Heart right ventricle (tissue), 16 donors: ENCODE measurements around the gene SLC2A13. TPM values are rescaled to one million over a fixed set of nuclear protein-coding genes. Genes with fewer than 3 reads are reported as not detected.
A peak's percentile ranks its signal among the peaks of the same experiment; 100 is the strongest.

ENCODE experiments used
- ATAC-seq, 8 donors: fragments of 200-7000 bp; cut with Tn5 transposase; one replicate each; pipeline ENCODE4 v1.9.1; 2020; ENCODE audit warnings: mild to moderate bottlenecking in 8 of 8, moderate library complexity in 8 of 8, moderate number of reproducible peaks in 1 of 8
- DNase-seq, 2 donors: peaks; one replicate each; pipeline ENCODE4 v3.0.0-alpha.2; 2020
- H3K27ac ChIP-seq, 10 donors: fragments of 200-600 bp; sonication (generic) in 2 of 10; one replicate each; pipeline versions ENCODE4 v1.5.0 to v1.8.0; 2020 to 2022; ENCODE audit warnings: mild to moderate bottlenecking in 3 of 10
- H3K27me3 ChIP-seq, 7 donors: fragments of 200-600 bp; one replicate each; pipeline ENCODE4 v1.8.0; 2021 to 2022; ENCODE audit warnings: mild to moderate bottlenecking in 2 of 7
- H3K36me3 ChIP-seq, 9 donors: fragments of 200-600 bp; sonication (generic) in 1 of 9; one replicate each; pipeline versions ENCODE4 v1.5.0 to v1.8.0; 2020 to 2022; ENCODE audit warnings: mild to moderate bottlenecking in 2 of 9
- H3K4me1 ChIP-seq, 9 donors: fragments of 200-600 bp; sonication (generic) in 1 of 9; one replicate each; pipeline versions ENCODE4 v1.5.0 to v1.8.0; 2020 to 2022; ENCODE audit warnings: mild to moderate bottlenecking in 4 of 9
- H3K4me3 ChIP-seq, 10 donors: fragments of 200-600 bp; sonication (generic) in 2 of 10; one replicate each; pipeline versions ENCODE4 v1.5.0 to v1.8.0; 2020 to 2022; ENCODE audit warnings: mild to moderate bottlenecking in 7 of 10, moderate library complexity in 2 of 10
- H3K9me3 ChIP-seq, 11 donors: fragments of 200-600 bp in 10 of 11; sonication (generic) in 2 of 11; one replicate each; pipeline versions ENCODE4 v1.5.0 to v1.8.0; 2013 to 2022; ENCODE audit warnings: mild to moderate bottlenecking in 2 of 11, control low read depth in 1 of 11, moderate library complexity in 1 of 11
- WGBS, 2 donors: extraction: QIAGEN DNeasy Blood & Tissue Kit; methylation state at CpG; one replicate each; pipeline ENCODE4 v1.1.7; 2013; ENCODE audit warnings: inconsistent platforms in 1 of 2; 5-methylcytosine and 5-hydroxymethylcytosine counted together
- intact Hi-C, 10 donors: fragments of 100-400 bp; cut with DNase I; formaldehyde crosslinking; loops; one replicate each; pipeline versions ENCODE4 v1.11.1 to v1.14.2; 2022
- polyA plus RNA-seq, 2 donors: library from polyadenylated mRNA; stranded (reverse); fragments of 200-250 nt; gene quantifications; one replicate each; pipeline ENCODE4 v1.2.3, GENCODE V29; 2013
- total RNA-seq, 10 donors: library from RNA; stranded (reverse); fragmentation: NEBNext Ultra II Directional in 3 of 10; extraction: Animal tissue kit (Norgen Biotek cat#: 25700) in 3 of 10; gene quantifications; one replicate each; pipeline versions ENCODE4 v1.2.1 to v1.2.4, GENCODE V29; 2021 to 2023
- TF ChIP-seq, protein P1 (sequence below), 9 donors: fragments of 200-600 bp; sonication (generic) in 2 of 9; IDR thresholded peaks; one replicate each; pipeline versions ENCODE4 v1.5.0 to v1.8.0; 2021 to 2022; ENCODE audit warnings: antibody characterized with exemption in 9 of 9, mild to moderate bottlenecking in 5 of 9, moderate library complexity in 1 of 9
- donor health status: Arrhythmogenic right ventricular cardiomyopathy.
- donor health status: ischemic (EF 13 %, LVEDD 7.1; RV severe dilation, severe dysfunction).
- donor health status: healthy with polysubstance abuse.
- donor health status: DM: no; HTN: yes; CAD: no.
- donor health status: DM: no; HTN: no; CAD: no.
- donor health status: ischemic (EF 25% LVEDD 6.9; RV normal size, moderate dysfunction).
- donor health status: ischemic (EF 25% LVEDD 5.7; RV mildly dilated, moderate dysfunction).
- donor health status: healthy.
- donor health status: DM: yes; HTN: yes; CAD: no.
- donor health status: Ischemic cardiomyopathy.
- donor health status: ischemic (EF 35%, LVEDD 5.7; RV mildly dilated, moderate dysfunction).
- donor health status: nonischemic (EF 11% LVEDD 7.7; RV severe dilation, severe dysfunction).
- donor health status: DM: yes; HTN: yes; CAD: no.
- donor health status: PGD.
- donor health status: ischemic (EF 29% LVEDD 5.4; RV normal size, mild dysfunction).
- donor health status: nonischemic (EF 23%, LVEDD 6.1; RV moderate dilation, normal function).

Gene SLC2A13
- total and polyA plus RNA-seq, 12 donors = 2.6 to 14.2 (median 9.8) TPM

DNA sequence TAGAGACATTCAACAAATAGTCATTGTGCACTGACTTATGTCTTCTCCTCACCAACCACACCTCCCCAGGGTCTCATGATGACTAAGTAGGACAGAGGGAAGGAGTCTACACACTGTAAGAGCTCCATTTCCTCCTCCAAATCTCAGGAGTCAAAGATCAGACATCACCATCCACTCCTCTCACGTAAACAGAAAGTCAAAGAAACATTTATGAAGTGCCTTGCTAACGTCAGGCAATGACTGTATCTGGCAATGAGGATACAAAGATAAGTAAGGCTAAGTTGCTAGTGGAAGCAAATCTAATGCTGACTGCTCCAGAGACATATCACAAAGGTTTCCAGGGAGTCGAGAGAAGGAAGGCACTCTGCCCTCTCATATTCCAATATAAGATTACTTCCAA is 88.9 kb downstream of the SLC2A13 start:
- Histone ChIP-seq H3K4me3 (no peak overlapping the region), H3K27me3 (no peaks in the 10 kb centered on the region), H3K27ac (peak overlapping the region in 3 of 10 donors; percentile 1 to 21 (median 16)), H3K36me3 (no peaks in the 10 kb centered on the region), H3K9me3 (no peaks in the 10 kb centered on the region), H3K4me1 (peaks cover 5 to 25% (median 16%) of the 10 kb centered on the region in 9 donors)
- peak in 1 of 2 donors; percentile 14 for DNase-seq
- ATAC-seq = peak in 6 of 8 donors; percentile 54 to 95 (median 76)
- TF ChIP-seq, protein P1, sequence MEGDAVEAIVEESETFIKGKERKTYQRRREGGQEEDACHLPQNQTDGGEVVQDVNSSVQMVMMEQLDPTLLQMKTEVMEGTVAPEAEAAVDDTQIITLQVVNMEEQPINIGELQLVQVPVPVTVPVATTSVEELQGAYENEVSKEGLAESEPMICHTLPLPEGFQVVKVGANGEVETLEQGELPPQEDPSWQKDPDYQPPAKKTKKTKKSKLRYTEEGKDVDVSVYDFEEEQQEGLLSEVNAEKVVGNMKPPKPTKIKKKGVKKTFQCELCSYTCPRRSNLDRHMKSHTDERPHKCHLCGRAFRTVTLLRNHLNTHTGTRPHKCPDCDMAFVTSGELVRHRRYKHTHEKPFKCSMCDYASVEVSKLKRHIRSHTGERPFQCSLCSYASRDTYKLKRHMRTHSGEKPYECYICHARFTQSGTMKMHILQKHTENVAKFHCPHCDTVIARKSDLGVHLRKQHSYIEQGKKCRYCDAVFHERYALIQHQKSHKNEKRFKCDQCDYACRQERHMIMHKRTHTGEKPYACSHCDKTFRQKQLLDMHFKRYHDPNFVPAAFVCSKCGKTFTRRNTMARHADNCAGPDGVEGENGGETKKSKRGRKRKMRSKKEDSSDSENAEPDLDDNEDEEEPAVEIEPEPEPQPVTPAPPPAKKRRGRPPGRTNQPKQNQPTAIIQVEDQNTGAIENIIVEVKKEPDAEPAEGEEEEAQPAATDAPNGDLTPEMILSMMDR (IDR thresholded peaks at IDR 0.05) = no peak
- intact Hi-C loops = loop anchor here in 2 of 10 donors (10.0 kb wide), 2 partner anchors 88 to 208 kb away; partner anchors contain the start of genes LRRK2 (in 1 of the 2) and SLC2A13 (in 1 of the 2)
- 33 to 43% methylated on average over 3 of the region's 3 CpGs for WGBS, 2 donors

DNA sequence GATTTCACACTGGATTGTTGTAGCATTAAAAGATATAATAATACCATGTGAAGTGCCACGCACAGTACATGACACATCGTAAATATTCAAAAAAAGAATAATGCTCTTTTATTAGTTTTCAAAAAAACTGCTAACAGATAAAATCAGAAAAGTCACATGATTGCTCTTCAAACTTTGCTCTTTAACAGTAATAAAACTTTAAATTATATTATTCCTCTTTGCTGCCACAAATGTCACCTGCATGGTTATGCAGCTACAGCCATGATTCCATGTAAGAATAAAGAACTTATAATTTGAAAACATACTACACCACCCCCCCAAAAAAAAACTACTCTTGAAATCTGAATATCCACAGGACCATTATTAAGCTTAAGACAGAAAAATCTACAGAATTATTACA is 90.0 kb downstream of the SLC2A13 start:
- no peak for ATAC-seq
- no peak overlapping the region for H3K27ac ChIP-seq
- intact Hi-C loops = loop anchor here in 2 of 10 donors (10.0 kb wide), 2 partner anchors 89 to 209 kb away; partner anchors contain the start of genes LRRK2 (in 1 of the 2) and SLC2A13 (in 1 of the 2)

DNA sequence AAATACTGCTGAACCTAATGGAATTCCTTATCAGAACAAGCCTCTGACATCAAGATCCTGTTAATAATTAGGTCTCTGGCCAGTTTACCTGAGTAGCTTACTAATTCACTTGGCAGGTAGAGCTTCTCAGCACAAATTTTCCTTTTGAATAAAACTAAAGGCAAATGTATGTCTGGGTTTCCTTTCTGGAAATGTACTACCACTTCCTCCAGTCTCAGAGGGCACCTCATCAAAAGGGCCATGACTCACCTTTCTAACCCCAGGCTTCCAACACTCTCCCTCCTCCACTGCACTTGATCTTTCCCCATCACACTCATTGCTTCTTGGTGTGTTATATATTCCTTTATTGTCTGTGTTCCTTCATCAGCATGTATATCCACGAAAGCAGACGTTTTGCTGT is 90.5 kb downstream of the SLC2A13 start:
- ATAC-seq (no peak), DNase-seq (no peak)
- TF ChIP-seq, protein P1 (IDR thresholded peaks at IDR 0.05) = no peak
- H3K36me3 ChIP-seq = no peaks in the 10 kb centered on the region
- no peak overlapping the region for H3K4me3 ChIP-seq
- H3K9me3 ChIP-seq = no peaks in the 10 kb centered on the region
- intact Hi-C loops = loop anchor here in 2 of 10 donors (10.0 kb wide), 2 partner anchors 89 to 209 kb away; partner anchors contain the start of genes LRRK2 (in 1 of the 2) and SLC2A13 (in 1 of the 2)
- peaks cover 7 to 32% (median 23%) of the 10 kb centered on the region in 9 donors for H3K4me1 ChIP-seq
- WGBS, 2 donors = 96 to 98% methylated on average over 2 of the region's 2 CpGs
- H3K27ac ChIP-seq = no peak overlapping the region
- no peaks in the 10 kb centered on the region for H3K27me3 ChIP-seq

More for the DNA sequence above, 90.0 kb downstream of the SLC2A13 start:
- Histone ChIP-seq H3K9me3 (no peaks in the 10 kb centered on the region), H3K4me3 (no peak overlapping the region), H3K4me1 (peaks cover 7 to 32% (median 23%) of the 10 kb centered on the region in 9 donors), H3K36me3 (no peaks in the 10 kb centered on the region), H3K27me3 (no peaks in the 10 kb centered on the region)
- WGBS, 2 donors = 97 to 98% methylated on average over 2 of the region's 2 CpGs
- TF ChIP-seq, protein P1 (IDR thresholded peaks at IDR 0.05) = no peak
- no peak for DNase-seq

GRCh38 chr12:40013847-40014246 is 92.0 kb downstream of the SLC2A13 start:
- Histone ChIP-seq H3K4me1 (peaks cover 7 to 32% (median 23%) of the 10 kb centered on the region in 9 donors), H3K9me3 (no peaks in the 10 kb centered on the region), H3K4me3 (no peak overlapping the region), H3K27me3 (no peaks in the 10 kb centered on the region), H3K27ac (no peak overlapping the region), H3K36me3 (no peaks in the 10 kb centered on the region)
- intact Hi-C loops = loop anchor here in 4 of 10 donors (5.0 to 10.0 kb wide), 4 partner anchors 38 to 211 kb away; partner anchors contain the start of genes SLC2A13 (in 2 of the 4) and LRRK2 (in 1 of the 4)
- DNase-seq (no peak), ATAC-seq (no peak)
- 78 to 80% methylated on average over 2 of the region's 2 CpGs for whole genome bisulfite sequencing, 2 donors
- TF ChIP-seq, protein P1 (IDR thresholded peaks at IDR 0.05) = no peak
